HEK293T (cell line): ENCODE data around the gene SPAG16.

Experiments used
- ELF4 ChIP-seq: fragments of 450-650 bp; IDR thresholded peaks from 2 replicates; pipeline ENCODE4 v1.6.1; 2017; ENCODE audit warnings: antibody characterized with exemption
- FOXA1 ChIP-seq: fragments of 450-650 bp; IDR thresholded peaks from 2 replicates; pipeline ENCODE4 v1.6.1; 2016; ENCODE audit warnings: mild to moderate bottlenecking
- FOXM1 ChIP-seq: fragments of 450-650 bp; IDR thresholded peaks from 2 replicates; pipeline ENCODE4 v1.6.1; 2017; ENCODE audit warnings: mild to moderate bottlenecking, borderline replicate concordance
- HDGF ChIP-seq: fragments of 450-650 bp; IDR thresholded peaks from 2 replicates; pipeline ENCODE4 v1.6.1; 2017; ENCODE audit warnings: antibody characterized with exemption, borderline replicate concordance
- NFRKB ChIP-seq: fragments of 450-650 bp; IDR thresholded peaks from 2 replicates; pipeline ENCODE4 v1.6.1; 2016; ENCODE audit warnings: mild to moderate bottlenecking, moderate library complexity
- TARDBP ChIP-seq: fragments of 450-650 bp; IDR thresholded peaks from 2 replicates; pipeline ENCODE4 v1.6.1; 2016

- no peak for TF ChIP-seq HDGF
- no peak for TF ChIP-seq FOXA1
- TF ChIP-seq FOXM1: no peak
- no peak for TF ChIP-seq TARDBP
- no peak for TF ChIP-seq NFRKB
- no peak for TF ChIP-seq ELF4
Measured at GRCh38 chr2:213253162-213253561, 31.1 kb upstream of the SPAG16 start.
